ENCODE measurements around the gene FAF1.

- TF ChIP-seq CTCF (IDR thresholded peaks at IDR 0.05) (no peak), POLR2A (IDR thresholded peaks at IDR 0.05) (no peak)
These were observed 544.6 kb downstream of the FAF1 start for GRCh38 chr1:50415235-50416149.

Data from tibial nerve (tissue), 3 donors.